ENCODE results near the gene RSAD2. TPM values are rescaled to one million over a fixed set of nuclear protein-coding genes. Genes with fewer than 3 reads are reported as not detected.

Gene RSAD2
- total and polyA plus RNA-seq, 8 donors: 0.45 to 9.2 (median 1.4) TPM; not detected in 2

DNA sequence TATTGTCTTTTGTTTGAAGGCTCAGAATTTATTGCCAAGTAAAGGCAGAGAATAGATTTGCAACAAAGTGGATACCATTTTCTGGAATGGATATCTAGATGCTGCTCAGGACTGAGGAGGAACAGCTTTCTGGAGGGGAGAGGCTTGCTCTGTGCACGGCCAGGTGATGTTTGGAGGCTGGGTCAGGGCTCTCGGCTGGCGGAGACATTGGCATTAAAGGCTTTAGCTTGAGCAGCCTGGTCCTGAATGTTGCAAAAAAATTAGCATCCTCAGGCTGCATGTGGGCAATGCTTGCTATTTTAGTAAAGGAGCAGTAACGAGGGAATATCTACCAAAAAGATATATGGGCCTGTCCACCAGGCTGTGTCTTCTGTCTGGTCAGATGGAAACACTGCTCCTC, 60.0 kb downstream of the RSAD2 start:
- H3K27ac ChIP-seq: no peak overlapping the region

DNA sequence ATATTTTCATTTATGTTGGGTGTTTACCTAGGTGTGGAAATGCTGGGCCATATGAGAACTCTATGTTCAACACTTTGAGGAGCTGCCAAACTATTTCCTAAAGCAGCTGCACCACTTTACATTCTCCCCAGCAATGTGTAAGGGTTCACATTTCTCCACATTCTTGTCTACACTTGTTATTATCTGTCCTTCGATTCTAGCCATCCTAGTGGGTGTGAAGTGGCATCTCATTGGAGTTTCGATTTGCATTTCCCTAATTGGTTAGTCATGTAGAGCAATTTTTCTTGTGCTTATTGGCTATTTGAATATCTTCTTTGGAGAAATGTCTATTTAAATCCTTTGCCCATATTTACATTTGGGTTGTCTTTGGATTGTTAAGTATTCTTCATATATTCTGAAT, 61.5 kb downstream of the RSAD2 start:
- TF ChIP-seq EP300 (IDR thresholded peaks at IDR 0.05) (no peak), POLR2AphosphoS5 (IDR thresholded peaks at IDR 0.05) (no peak), POLR2A (IDR thresholded peaks at IDR 0.05) (no peak)
- TF ChIP-seq, protein P1, sequence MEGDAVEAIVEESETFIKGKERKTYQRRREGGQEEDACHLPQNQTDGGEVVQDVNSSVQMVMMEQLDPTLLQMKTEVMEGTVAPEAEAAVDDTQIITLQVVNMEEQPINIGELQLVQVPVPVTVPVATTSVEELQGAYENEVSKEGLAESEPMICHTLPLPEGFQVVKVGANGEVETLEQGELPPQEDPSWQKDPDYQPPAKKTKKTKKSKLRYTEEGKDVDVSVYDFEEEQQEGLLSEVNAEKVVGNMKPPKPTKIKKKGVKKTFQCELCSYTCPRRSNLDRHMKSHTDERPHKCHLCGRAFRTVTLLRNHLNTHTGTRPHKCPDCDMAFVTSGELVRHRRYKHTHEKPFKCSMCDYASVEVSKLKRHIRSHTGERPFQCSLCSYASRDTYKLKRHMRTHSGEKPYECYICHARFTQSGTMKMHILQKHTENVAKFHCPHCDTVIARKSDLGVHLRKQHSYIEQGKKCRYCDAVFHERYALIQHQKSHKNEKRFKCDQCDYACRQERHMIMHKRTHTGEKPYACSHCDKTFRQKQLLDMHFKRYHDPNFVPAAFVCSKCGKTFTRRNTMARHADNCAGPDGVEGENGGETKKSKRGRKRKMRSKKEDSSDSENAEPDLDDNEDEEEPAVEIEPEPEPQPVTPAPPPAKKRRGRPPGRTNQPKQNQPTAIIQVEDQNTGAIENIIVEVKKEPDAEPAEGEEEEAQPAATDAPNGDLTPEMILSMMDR (IDR thresholded peaks at IDR 0.05): no peak
- 88 to 94% (median 92%) methylated on average over 2 of the region's 2 CpGs for WGBS, 5 donors
- no peak overlapping the region for H3K27ac ChIP-seq
- peaks cover 0 to 8% (median 0%) of the 10 kb centered on the region in 4 donors for H3K4me1 ChIP-seq
- no peak overlapping the region for H3K4me3 ChIP-seq
- peaks cover 0 to 14% (median 10%) of the 10 kb centered on the region in 4 donors for H3K36me3 ChIP-seq
- intact Hi-C loops (cut with DNase I; ENCODE audit: low total_unique reads): no loop called here
- no peak for DNase-seq
- H3K27me3 ChIP-seq: no peaks in the 10 kb centered on the region
- H3K9me3 ChIP-seq: no peaks in the 10 kb centered on the region

More for the DNA sequence above, 60.0 kb downstream of the RSAD2 start:
- intact Hi-C loops (cut with DNase I; ENCODE audit: low total_unique reads): no loop called here
- TF ChIP-seq EP300 (IDR thresholded peaks at IDR 0.05): no peak
- TF ChIP-seq, protein P1 (IDR thresholded peaks at IDR 0.05): no peak
- TF ChIP-seq POLR2AphosphoS5 (IDR thresholded peaks at IDR 0.05): no peak
- no peak for DNase-seq
- Histone ChIP-seq H3K4me1 (peaks cover 0 to 8% (median 0%) of the 10 kb centered on the region in 4 donors), H3K36me3 (peaks cover 0 to 12% (median 5%) of the 10 kb centered on the region in 4 donors), H3K4me3 (no peak overlapping the region), H3K9me3 (no peaks in the 10 kb centered on the region), H3K27me3 (no peaks in the 10 kb centered on the region)
- WGBS, 5 donors: 79 to 98% (median 82%) methylated on average over 4 of the region's 4 CpGs

DNA sequence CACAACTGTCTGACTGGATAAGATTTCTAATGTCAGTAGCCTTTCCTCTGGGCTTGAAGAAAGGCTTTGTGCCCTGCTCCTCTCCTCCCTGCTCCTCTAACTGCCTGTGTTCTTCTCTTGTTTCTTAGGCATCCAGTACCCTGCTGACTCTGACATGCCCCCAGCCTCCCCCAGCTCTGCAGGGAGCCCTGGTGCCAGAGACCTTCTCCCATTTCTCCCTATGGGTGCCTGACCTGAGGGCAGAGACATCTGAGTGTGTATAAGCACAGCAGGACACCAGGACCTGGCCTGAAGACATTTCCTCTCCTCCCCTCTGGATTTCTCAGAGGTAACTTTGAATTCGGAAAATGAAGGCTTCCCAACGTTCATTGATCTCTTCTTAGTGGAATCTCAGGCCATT, 63.2 kb downstream of the RSAD2 start:
- H3K9me3 ChIP-seq: no peaks in the 10 kb centered on the region
- intact Hi-C loops (cut with DNase I; ENCODE audit: low total_unique reads): no loop called here
- TF ChIP-seq, protein P1 (IDR thresholded peaks at IDR 0.05): no peak
- no peak for TF ChIP-seq POLR2AphosphoS5 (IDR thresholded peaks at IDR 0.05)
- TF ChIP-seq EP300 (IDR thresholded peaks at IDR 0.05): no peak
- no peak for DNase-seq
- peaks cover 0 to 14% (median 10%) of the 10 kb centered on the region in 4 donors for H3K36me3 ChIP-seq
- no peaks in the 10 kb centered on the region for H3K27me3 ChIP-seq
- H3K4me1 ChIP-seq: peaks cover 0 to 14% (median 0%) of the 10 kb centered on the region in 4 donors
- no peak overlapping the region for H3K4me3 ChIP-seq
- no peak overlapping the region for H3K27ac ChIP-seq
- WGBS, 5 donors: 87 to 93% (median 90%) methylated on average over 2 of the region's 2 CpGs

DNA sequence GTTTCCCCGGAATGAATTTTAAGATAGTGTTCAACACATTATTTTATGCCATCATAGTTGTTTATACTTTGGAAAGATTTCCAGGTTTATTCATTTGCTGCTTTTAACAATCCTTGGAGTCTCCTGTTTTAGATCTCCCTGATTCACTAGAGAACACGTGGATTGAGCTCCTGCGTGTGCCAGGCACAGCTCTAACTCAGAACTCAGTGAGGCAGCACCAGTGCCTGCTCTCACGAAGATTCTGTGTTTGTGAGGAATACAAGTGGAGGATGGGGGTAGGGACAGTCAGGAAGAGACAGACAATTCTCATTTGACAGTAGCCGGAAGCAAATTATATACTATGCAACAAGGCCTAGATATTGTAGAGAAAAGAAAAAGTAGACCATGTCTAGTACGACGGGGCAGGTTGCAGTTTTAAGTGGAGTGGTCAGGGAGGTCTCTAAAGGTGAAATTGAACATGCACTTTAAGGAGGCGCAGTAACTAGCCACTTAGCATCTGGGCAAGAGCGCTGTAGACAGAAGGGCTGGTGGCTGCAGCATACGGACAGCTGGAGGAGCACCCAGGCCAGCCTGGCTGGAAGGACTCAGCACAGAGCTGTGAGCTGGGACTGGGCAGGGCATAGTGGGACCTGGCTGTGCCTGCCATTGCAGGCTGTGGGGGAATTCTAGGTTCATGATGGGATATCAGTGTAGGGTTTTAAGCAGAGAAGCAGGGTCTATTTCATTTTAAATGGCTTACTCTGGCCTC, 63.9 kb downstream of the RSAD2 start:
- intact Hi-C loops (cut with DNase I; ENCODE audit: low total_unique reads): no loop called here
- H3K4me3 ChIP-seq: no peak overlapping the region
- peaks cover 0 to 14% (median 10%) of the 10 kb centered on the region in 4 donors for H3K36me3 ChIP-seq
- 90 to 97% (median 94%) methylated on average over 10 of the region's 10 CpGs for WGBS, 5 donors
- TF ChIP-seq EP300 (IDR thresholded peaks at IDR 0.05) (no peak), POLR2AphosphoS5 (IDR thresholded peaks at IDR 0.05) (no peak), POLR2A (IDR thresholded peaks at IDR 0.05) (no peak)
- TF ChIP-seq, protein P1 (IDR thresholded peaks at IDR 0.05): no peak
- H3K27me3 ChIP-seq: no peaks in the 10 kb centered on the region
- H3K4me1 ChIP-seq: peaks cover 0 to 20% (median under 1%) of the 10 kb centered on the region in 4 donors
- DNase-seq: no peak
- no peak overlapping the region for H3K27ac ChIP-seq
- H3K9me3 ChIP-seq: no peaks in the 10 kb centered on the region
